Esophagus squamous epithelium (tissue), 5 donors: ENCODE data around the gene DGCR6L. TPM values are rescaled to one million over a fixed set of nuclear protein-coding genes. Genes with fewer than 3 reads are reported as not detected.
"Not testable (repeated sequence)": the region's sequence is repeated elsewhere in the genome, so short reads cannot be mapped to it uniquely, and the experiment has no call there.

ENCODE experiments used
- DNase-seq: peaks from one replicate; lab custom pipeline; 2025; lab: John Stamatoyannopoulos, UW
- H3K27ac ChIP-seq, 4 donors: fragments of 200-600 bp; sonication (generic); one replicate each; pipeline ENCODE4 v1.5.1; 2016 to 2019; ENCODE audit warnings: mild to moderate bottlenecking in 1 of 4
- H3K27me3 ChIP-seq, 4 donors: fragments of 200-600 bp; sonication (generic); 1 replicate in 3 of 4; 2 replicates in 1 of 4; pipeline versions ENCODE4 v1.5.1 to v1.6.0; 2017 to 2021; ENCODE audit warnings: antibody characterized with exemption in 1 of 4
- H3K36me3 ChIP-seq, 3 donors: fragments of 200-600 bp; sonication (generic); one replicate each; pipeline ENCODE4 v1.5.1; 2016 to 2019
- H3K4me1 ChIP-seq, 3 donors: fragments of 200-600 bp; sonication (generic); one replicate each; pipeline ENCODE4 v1.5.1; 2017 to 2019
- H3K4me3 ChIP-seq, 4 donors: fragments of 200-600 bp; sonication (generic); 1 replicate in 3 of 4; 2 replicates in 1 of 4; pipeline ENCODE4 v1.5.1; 2016 to 2019; ENCODE audit warnings: mild to moderate bottlenecking in 2 of 4, moderate library complexity in 1 of 4
- H3K9me3 ChIP-seq, 3 donors: fragments of 200-600 bp; sonication (generic); one replicate each; pipeline ENCODE4 v1.5.1; 2016 to 2019
- CTCF ChIP-seq, 6 experiments: fragments of 450-650 bp in 4 of 6; fragments of 200-600 bp in 2 of 6; sonication (generic) in 2 of 6; IDR thresholded peaks; one replicate each; pipeline ENCODE4 v1.5.1; 2016 to 2019; ENCODE audit warnings: antibody characterized with exemption in 6 of 6, mild to moderate bottlenecking in 4 of 6, moderate library complexity in 4 of 6
- POLR2A ChIP-seq, 4 donors: fragments of 450-650 bp; IDR thresholded peaks; one replicate each; pipeline ENCODE4 v1.6.1; 2017; ENCODE audit warnings: antibody characterized with exemption in 4 of 4, mild to moderate bottlenecking in 4 of 4, moderate library complexity in 3 of 4
- WGBS, 2 donors: methylation state at CpG; one replicate each; pipeline ENCODE4 v1.1.5; 2018; 5-methylcytosine and 5-hydroxymethylcytosine counted together
- intact Hi-C: fragments of 100-400 bp; cut with DNase I; formaldehyde crosslinking; loops from one replicate; pipeline ENCODE4 v1.15.0; 2022
- total RNA-seq, 4 donors: library from RNA; depleted of rRNA; stranded (reverse); fragments of >200 nt; gene quantifications; one replicate each; pipeline ENCODE4 v1.1.0, GENCODE V29; 2016
- donor health status: DM: yes; HTN: yes; CAD: no.

DGCR6L gene
- total RNA-seq, 4 donors from 2014 or later: 35.7 to 56.2 (median 49.2) TPM

DNA sequence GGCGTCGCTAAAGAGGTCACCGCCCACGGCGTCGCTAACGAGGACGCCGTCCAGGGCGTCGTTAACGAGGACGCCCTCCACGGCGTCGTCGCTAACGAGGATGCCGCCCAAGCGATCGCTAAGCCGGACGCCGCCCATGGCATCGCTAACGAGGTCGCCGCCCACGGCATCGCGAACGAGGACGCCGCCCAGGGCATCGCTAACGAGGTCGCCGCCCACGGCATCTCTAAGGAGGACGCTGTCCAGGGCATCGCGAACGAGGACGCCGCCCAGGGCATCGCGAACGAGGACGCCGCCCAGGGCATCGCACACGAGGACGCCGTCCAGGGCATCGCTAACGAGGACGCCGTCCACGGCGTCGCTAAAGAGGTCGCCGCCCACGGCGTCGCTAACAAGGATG, 37.0 kb upstream of the DGCR6L start:
- H3K27ac ChIP-seq, H3K4me1 ChIP-seq, H3K9me3 ChIP-seq, H3K36me3 ChIP-seq, H3K4me3 ChIP-seq, DNase-seq, intact Hi-C loops, H3K27me3 ChIP-seq: not testable (repeated sequence)
- WGBS, 2 donors: 91 to 98% methylated on average over 19 to 24 of the region's 66 CpGs

- intact Hi-C loops, H3K9me3 ChIP-seq, H3K4me3 ChIP-seq, DNase-seq, H3K27ac ChIP-seq, H3K27me3 ChIP-seq, H3K4me1 ChIP-seq, H3K36me3 ChIP-seq: not testable (repeated sequence)
- WGBS, 2 donors: 90 to 93% methylated on average over 65 to 84 of the region's 98 CpGs
These were observed 36.2 kb upstream of the DGCR6L start for GRCh38 chr22:20355939-20356636.

DNA sequence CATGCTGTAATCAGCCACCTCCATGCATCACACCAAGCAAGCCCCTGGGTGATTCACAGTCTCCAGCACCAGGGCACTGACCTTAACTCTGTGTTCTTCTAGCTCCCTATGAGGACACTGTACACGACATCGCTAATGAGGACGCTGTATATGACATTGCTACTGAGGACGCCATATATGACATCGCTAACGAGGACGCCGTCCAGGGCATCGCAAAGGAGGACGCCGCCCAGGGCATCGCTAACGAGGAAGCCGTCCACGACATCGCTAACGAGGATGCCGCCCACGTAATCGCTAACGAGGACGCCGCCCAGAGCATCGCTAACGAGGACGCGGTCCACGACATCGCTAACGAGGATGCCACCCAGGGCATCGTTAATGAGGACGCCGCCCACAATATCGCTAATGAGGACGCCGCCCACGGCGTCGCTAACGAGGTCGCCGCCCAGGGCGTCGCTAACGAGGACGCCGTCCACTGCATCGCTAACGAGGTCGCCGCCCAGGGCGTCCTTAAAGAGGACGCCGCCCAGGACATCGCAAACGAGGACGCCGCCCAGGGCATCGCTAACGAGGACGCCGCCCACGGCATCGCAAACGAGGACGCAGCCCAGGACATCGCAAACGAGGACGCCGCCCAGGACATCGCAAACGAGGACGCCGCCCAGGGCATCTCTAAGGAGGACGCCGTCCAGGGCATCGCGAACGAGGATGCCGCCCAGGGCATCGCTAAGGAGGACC, 34.5 kb upstream of the DGCR6L start:
- Histone ChIP-seq H3K4me1 (no peaks in the 10 kb centered on the region), H3K36me3 (no peaks in the 10 kb centered on the region), H3K27me3 (no peaks in the 10 kb centered on the region), H3K4me3 (no peak overlapping the region), H3K9me3 (no peaks in the 10 kb centered on the region), H3K27ac (no peak overlapping the region)
- TF ChIP-seq POLR2A (IDR thresholded peaks at IDR 0.05) (no peak), CTCF (IDR thresholded peaks at IDR 0.05) (no peak)
- 90 to 94% methylated on average over 13 to 22 of the region's 81 CpGs for WGBS, 2 donors
- no peak for DNase-seq
- intact Hi-C loops: no loop called here

DNA sequence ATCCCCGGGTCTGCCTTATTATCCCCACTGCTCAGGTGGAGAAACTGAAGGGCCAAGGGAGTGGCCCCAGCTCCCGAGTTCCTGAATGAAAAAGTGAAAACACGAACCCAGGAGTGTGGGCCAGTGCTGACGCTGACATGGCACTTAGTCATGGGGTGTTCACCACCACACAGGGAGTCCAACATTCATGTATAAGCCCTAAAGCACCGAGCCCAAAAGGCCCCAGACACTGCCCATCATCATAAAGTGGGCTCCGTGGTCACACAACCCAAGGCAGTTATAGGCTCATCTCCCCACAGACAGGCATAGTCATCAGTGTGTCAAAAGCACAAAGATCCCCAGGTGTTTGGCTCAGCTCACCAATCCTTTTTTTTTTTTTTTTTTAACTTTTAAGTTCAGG, 32.7 kb upstream of the DGCR6L start:
- H3K27me3 ChIP-seq, H3K36me3 ChIP-seq, H3K4me1 ChIP-seq, H3K9me3 ChIP-seq, H3K27ac ChIP-seq, H3K4me3 ChIP-seq, intact Hi-C loops, DNase-seq: not testable (repeated sequence)
- 25 to 50% methylated on average over 2 to 3 of the region's 6 CpGs for WGBS, 2 donors

DNA sequence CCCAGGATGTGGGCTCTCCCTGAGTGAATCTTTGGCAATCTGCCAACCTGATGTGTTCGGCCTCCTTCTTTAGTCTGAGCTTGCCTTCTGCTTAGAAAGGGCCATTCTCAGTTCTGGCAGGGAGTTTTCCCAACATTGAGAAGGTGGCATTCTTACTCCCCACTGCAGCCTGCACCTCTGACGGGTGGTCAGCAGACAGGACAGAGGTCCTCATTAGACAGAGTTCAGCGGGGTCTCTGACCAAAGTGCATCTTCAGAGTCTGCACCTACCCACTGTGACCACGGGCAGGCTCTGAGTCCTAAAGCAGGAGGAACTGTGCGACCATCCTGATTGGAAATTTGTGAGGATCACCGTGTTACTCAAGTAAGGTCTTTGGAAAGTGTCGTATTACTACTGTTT, 26.7 kb upstream of the DGCR6L start:
- H3K36me3 ChIP-seq, H3K4me3 ChIP-seq, H3K27ac ChIP-seq, DNase-seq, H3K4me1 ChIP-seq, intact Hi-C loops, H3K27me3 ChIP-seq, H3K9me3 ChIP-seq: not testable (repeated sequence)
- no CpG with 5 or more reads among the region's 7 CpGs for WGBS, 2 donors

- intact Hi-C loops, DNase-seq, H3K27ac ChIP-seq, H3K36me3 ChIP-seq, H3K4me3 ChIP-seq, H3K27me3 ChIP-seq, H3K9me3 ChIP-seq, H3K4me1 ChIP-seq: not testable (repeated sequence)
- WGBS, 2 donors: 88 to 90% methylated on average over 2 of the region's 2 CpGs
These were observed 18.4 kb upstream of the DGCR6L start for GRCh38 chr22:20338291-20338690.

DNA sequence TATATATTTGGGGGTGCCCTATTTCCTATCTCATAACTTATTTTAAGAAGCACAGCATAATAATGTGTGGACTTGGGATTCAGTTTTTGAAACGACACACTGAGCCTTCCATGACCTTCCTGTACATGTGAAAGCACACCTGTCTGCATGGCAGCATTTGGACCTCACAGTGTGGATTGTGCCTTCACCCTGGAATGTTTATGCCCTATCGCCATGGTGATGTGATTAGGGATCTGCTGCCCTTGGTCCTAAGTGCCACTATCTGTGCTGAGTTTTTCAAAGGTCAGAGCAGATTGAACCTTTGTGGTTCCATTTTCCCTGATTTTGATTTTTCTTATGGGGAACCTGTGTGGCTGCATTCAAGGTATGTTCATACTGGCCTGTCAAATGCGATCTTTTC, 17.9 kb upstream of the DGCR6L start:
- H3K9me3 ChIP-seq, DNase-seq, H3K4me1 ChIP-seq, H3K36me3 ChIP-seq, H3K27me3 ChIP-seq, intact Hi-C loops, H3K4me3 ChIP-seq, H3K27ac ChIP-seq: not testable (repeated sequence)
- 77 to 88% methylated on average over 3 of the region's 3 CpGs for WGBS, 2 donors

DNA sequence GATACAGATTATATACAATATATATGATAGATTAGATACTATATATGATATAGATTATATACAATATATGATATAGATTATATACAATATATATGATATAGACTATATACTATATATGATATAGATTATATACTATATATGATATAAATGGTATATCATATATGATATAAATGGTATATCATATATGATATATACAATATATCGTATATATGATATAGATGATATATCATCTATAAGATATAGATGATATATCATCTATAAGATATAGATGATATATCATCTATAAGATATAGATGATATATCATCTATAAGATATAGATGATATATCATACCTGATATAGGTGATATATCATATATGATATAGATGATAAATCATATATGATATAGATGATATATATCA, 16.7 kb upstream of the DGCR6L start:
- H3K4me1 ChIP-seq, H3K4me3 ChIP-seq, H3K27ac ChIP-seq, intact Hi-C loops, DNase-seq, H3K36me3 ChIP-seq, H3K27me3 ChIP-seq, H3K9me3 ChIP-seq: not testable (repeated sequence)
- no CpG with 5 or more reads among the region's 1 CpG for WGBS, 2 donors

DNA sequence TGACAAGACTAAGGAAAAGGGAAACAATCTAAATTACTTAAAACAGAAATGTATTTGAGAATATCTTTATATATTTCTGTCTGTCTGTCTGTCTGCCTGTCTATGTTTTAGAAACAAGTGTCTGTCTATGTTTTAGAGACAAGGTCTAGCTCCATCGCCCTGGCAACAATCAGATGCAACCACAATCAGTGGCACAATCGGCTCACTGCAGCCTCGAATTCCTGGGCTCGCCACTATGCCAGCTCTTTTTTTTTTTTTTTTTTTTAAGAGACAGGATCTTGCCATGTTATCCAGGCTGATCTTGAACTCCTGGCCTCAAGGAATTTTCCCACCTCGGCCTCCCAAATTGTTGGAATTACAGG, 8.7 kb upstream of the DGCR6L start:
- intact Hi-C loops, DNase-seq, H3K27ac ChIP-seq, H3K4me3 ChIP-seq, H3K27me3 ChIP-seq, H3K36me3 ChIP-seq, H3K4me1 ChIP-seq, H3K9me3 ChIP-seq: not testable (repeated sequence)
- 31 to 38% methylated on average over 4 to 5 of the region's 5 CpGs for WGBS, 2 donors

- H3K36me3 ChIP-seq, H3K9me3 ChIP-seq, H3K4me3 ChIP-seq, DNase-seq, H3K27ac ChIP-seq, H3K27me3 ChIP-seq, intact Hi-C loops: not testable (repeated sequence)
- WGBS, 2 donors: 100% methylated on average over 1 of the region's 1 CpG; no CpG with 5 or more reads in 1 of the 2 donors
- H3K4me1 ChIP-seq: peaks cover 2 to 16% (median 4%) of the 10 kb centered on the region in 3 donors
These were observed 6.1 kb upstream of the DGCR6L start for GRCh38 chr22:20325996-20326395.
